ENCODE measurements around the gene PIEZO1.

GRCh38 chr16:88814144-88814502 lies 29.1 kb upstream of the PIEZO1 start:
- no peak for TF ChIP-seq CTCF (conservative IDR thresholded peaks at IDR 0.05 in 1 of 2, IDR thresholded peaks at IDR 0.05 in 1 of 2; ENCODE audit: low read depth in 1 of 2, low read length in 2 of 2)
- no peak for TF ChIP-seq EZH2 (IDR thresholded peaks at IDR 0.05; ENCODE audit: low read length, missing control alignments)

Data from fibroblast of lung (primary cell).